Measurements from ENCODE around the gene RPL35A. TPM values are rescaled to one million over a fixed set of nuclear protein-coding genes. Genes with fewer than 3 reads are reported as not detected.
A peak's percentile ranks its signal among the peaks of the same experiment; 100 is the strongest.

The RPL35A gene
- total RNA-seq (2011; cell fraction: chromatin; rRNA removed; ENCODE audit: low replicate concordance): 205 and 265 TPM in 2 replicates
- 160 and 166 TPM in 2 replicates for total RNA-seq (2011; cell fraction: nucleolus; rRNA removed)
- 355 and 545 TPM in 2 replicates for total RNA-seq (2011; cell fraction: nucleoplasm; rRNA removed)
- total RNA-seq (2014; rRNA removed): 998 and 1,475 TPM in 2 replicates
- 2,429 and 2,625 TPM in 2 replicates for total RNA-seq (2014; rRNA removed; fragmentation: Illumina TruSeq; extraction: Trizol)
- total RNA-seq (2015; rRNA removed; fragmentation: Illumina TruSeq; extraction: Trizol): 1,966 and 2,155 TPM in 2 replicates
- 1,574 and 1,710 TPM in 2 replicates for total RNA-seq (2021)
- 1,725 and 2,163 TPM in 2 replicates for polyA plus RNA-seq (2011; rRNA removed)
- 410 and 873 TPM in 2 replicates for polyA plus RNA-seq (2011; cell fraction: cytosol; rRNA removed)
- polyA plus RNA-seq (2011; cell fraction: nucleus; rRNA removed): 282 and 691 TPM in 2 replicates
- polyA plus RNA-seq (2012): 2,790 and 3,257 TPM in 2 replicates
- 2,519 and 2,591 TPM in 2 replicates for polyA plus RNA-seq (2014; fragmentation: Illumina TruSeq; extraction: Trizol)
- polyA plus RNA-seq (2014; fragmentation: Nextera tagmentation; extraction: Ambion mirVana): 1,000 to 10,000 TPM; 2,367 to 2,942 TPM
- polyA plus RNA-seq (2014; rRNA removed): 2,582 and 2,839 TPM in 2 replicates
- 454 and 610 TPM in 2 replicates for polyA minus RNA-seq (2011; rRNA and poly(A)+ RNA removed)
- 278 and 319 TPM in 2 replicates for polyA minus RNA-seq (2011; cell fraction: cytosol; rRNA and poly(A)+ RNA removed)
- 49.8 and 108 TPM in 2 replicates for polyA minus RNA-seq (2011; cell fraction: nucleus; rRNA and poly(A)+ RNA removed)
- Bru-seq, nascent RNA: percentile 99 among the genes with signal in this experiment
- BruChase-seq, experiment 1, labeled RNA remaining after a 2-hour chase: percentile 99 among the genes with signal in this experiment
- percentile 99 among the genes with signal in this experiment for BruChase-seq, experiment 2, labeled RNA remaining after a 6-hour chase
- long read RNA-seq, experiment 1, transcript RPL35A-206 (5 exons, 1,444 nt): major isoform, 1,468 of 2,826 reads
- long read RNA-seq, experiment 1, transcript RPL35A-207 (2 exons, 687 nt): minor isoform, 889 of 2,826 reads
- long read RNA-seq, experiment 1, transcript RPL35A-202 (5 exons, 442 nt): minor isoform, 10 of 2,826 reads
- long read RNA-seq, experiment 1, transcript RPL35A-205 (5 exons, 553 nt): minor isoform, 169 of 2,826 reads
- long read RNA-seq, experiment 1, partial matches to known transcripts: 267 of 2,826 reads
- long read RNA-seq, experiment 1, other reads (novel, unspliced or antisense): 22 of 2,826 reads
- long read RNA-seq, experiment 2, transcript RPL35A-206 (5 exons, 1,444 nt): major isoform, 715 of 1,458 reads
- long read RNA-seq, experiment 2, transcript RPL35A-205 (5 exons, 553 nt): minor isoform, 58 of 1,458 reads
- long read RNA-seq, experiment 2, transcript RPL35A-207 (2 exons, 687 nt): minor isoform, 7 of 1,458 reads
- long read RNA-seq, experiment 2, partial matches to known transcripts: 639 of 1,458 reads
- long read RNA-seq, experiment 2, other reads (novel, unspliced or antisense): 35 of 1,458 reads
- long read RNA-seq, experiment 3, transcript RPL35A-208 (4 exons, 677 nt): minor isoform, 31 of 2,651 reads
- long read RNA-seq, experiment 3, transcript RPL35A-202 (5 exons, 442 nt): minor isoform, 10 of 2,651 reads
- long read RNA-seq, experiment 3, transcript RPL35A-206 (5 exons, 1,444 nt): major isoform, 2,140 of 2,651 reads
- long read RNA-seq, experiment 3, transcript RPL35A-205 (5 exons, 553 nt): minor isoform, 104 of 2,651 reads
- long read RNA-seq, experiment 3, partial matches to known transcripts: 312 of 2,651 reads
- long read RNA-seq, experiment 3, other reads (novel, unspliced or antisense): 54 of 2,651 reads

DNA sequence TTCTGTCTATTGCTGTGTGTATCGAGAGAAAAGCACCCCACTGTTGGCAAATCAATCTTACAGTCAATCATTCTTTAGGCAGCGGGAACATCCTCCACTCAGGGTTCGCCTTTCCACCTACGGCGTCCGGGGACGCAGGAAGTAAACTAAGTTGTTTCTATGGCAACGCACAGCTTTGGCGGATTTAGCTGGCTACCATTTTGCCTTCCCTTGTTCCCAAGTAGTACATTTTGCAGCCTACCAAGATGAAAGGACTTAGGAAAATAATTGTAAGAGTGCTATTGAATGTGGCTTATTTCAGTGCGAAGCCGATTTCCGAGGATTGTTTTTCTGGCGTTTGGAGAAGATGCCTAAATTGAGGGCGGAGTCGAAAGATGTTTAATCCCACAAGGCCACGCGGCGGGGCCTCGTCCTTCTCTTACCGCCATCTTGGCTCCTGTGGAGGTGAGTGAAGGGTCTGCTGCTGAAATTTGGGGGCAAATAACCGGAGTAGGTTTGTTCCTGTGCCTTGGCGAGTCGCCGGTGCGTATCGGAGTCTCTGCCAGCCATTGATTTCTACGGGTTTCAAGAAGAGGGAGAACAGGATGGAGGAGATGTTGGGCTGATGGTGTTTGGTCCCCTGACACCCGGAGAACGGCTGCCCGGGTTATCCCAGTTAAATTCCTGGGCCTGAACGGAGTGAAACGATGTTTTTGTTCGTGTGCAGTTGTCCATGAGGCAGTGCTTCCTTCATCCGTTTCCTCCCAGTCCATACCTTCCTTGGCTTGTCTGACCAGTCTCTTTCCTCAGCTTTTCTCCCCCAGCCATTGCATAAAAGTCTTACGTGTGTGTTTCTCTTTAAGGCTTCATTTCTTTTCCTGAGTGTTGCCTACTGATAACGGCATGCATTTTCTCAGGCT is at the start of gene RPL35A:
Gene RPL35A (plus strand): TSS at position 413 of the 899 bp plus-strand sequence. CDS start 778 bp downstream, outside the sequence.
- no peaks in the 10 kb centered on the region for H3K27me3 ChIP-seq (ENCODE audit: control insufficient read depth in 2 of 2, insufficient read depth in 2 of 2, low read length in 2 of 2)
- FAIRE-seq (peak; percentile 99), ATAC-seq (peak; percentile 82), DNase-seq (ENCODE audit: extremely low read depth in 1 of 4, low spot score in 3 of 4) (peak; percentile 75 to 95 (median 80))
- peak within 1 kb of the TSS; percentile 97 for H2AFZ ChIP-seq (ENCODE audit: low read depth, low read length)
- CTCF ChIA-PET (ENCODE audit: low intra/inter-chr PET ratio): no interaction called here
- peaks cover 18 to 22% of the 10 kb centered on the region in 2 experiments; a peak in 4 of 5 replicates for H3K4me1 ChIP-seq (replicated peaks in 1 of 2; ENCODE audit: control insufficient read depth in 2 of 2, insufficient read depth in 2 of 2, low read length in 2 of 2)
- WGBS (ENCODE audit: insufficient coverage, low coverage, missing lambda C conversion rate): under 1% methylated on average over 36 of the region's 36 CpGs
- H4K20me1 ChIP-seq (replicated peaks; ENCODE audit: control insufficient read depth, insufficient read depth, low read length): peaks cover 11% of the 10 kb centered on the region; the same call in 1 of the 2 replicates
- peak within 1 kb of the TSS; percentile 98 for H3K27ac ChIP-seq (ENCODE audit: extremely low read depth, low read depth, low read length)
- peak within 1 kb of the TSS; percentile 98 for H3K4me2 ChIP-seq (ENCODE audit: insufficient read depth, low read length)
- no peaks in the 10 kb centered on the region for H3K9me1 ChIP-seq (ENCODE audit: control insufficient read depth, insufficient read depth, low read length)
- peak within 1 kb of the TSS; percentile 88 to 99 for H3K9ac ChIP-seq (ENCODE audit: insufficient read depth in 1 of 2, low read depth in 2 of 2, low read length in 2 of 2)
- peaks cover 47% of the 10 kb centered on the region for H3K36me3 ChIP-seq (ENCODE audit: control insufficient read depth, insufficient read depth, low read length)
- peak within 1 kb of the TSS; percentile 86 for H3K4me3 ChIP-seq
- H3K9me3 ChIP-seq (replicated peaks; ENCODE audit: control insufficient read depth, insufficient read depth, low read depth, low read length): no peaks in the 10 kb centered on the region
- in situ Hi-C loops (cut with MboI): no loop called here
- POLR2A ChIA-PET: interaction anchor here (0.6 to 3.1 kb wide), 13 partner anchors 8 to 139 kb away, joined by 3 to 16 read pairs (median 4); a partner anchor contains a TSS
- TSS peak; percentile 72 for BruUV-seq (replicated peaks)
- H3K79me2 ChIP-seq (ENCODE audit: control insufficient read depth, insufficient read depth, low read length): peaks cover 51% of the 10 kb centered on the region
- intact Hi-C loops (cut with micrococcal nuclease): loop anchor here (1.0 to 10.0 kb wide), 2 partner anchors 10 to 215 kb away; partner anchors contain the start of genes LMLN and RUBCN
- peak; percentile 99 for TF ChIP-seq SUPT5H (IDR thresholded peaks at IDR 0.05)
- TF ChIP-seq LARP7 (IDR thresholded peaks at IDR 0.05): peak; percentile 11; the same call in 1 of the 2 replicates
- no peak for TF ChIP-seq FOS (IDR thresholded peaks at IDR 0.05; ENCODE audit: extremely low read depth, insufficient read length)
- TF ChIP-seq, protein P1, sequence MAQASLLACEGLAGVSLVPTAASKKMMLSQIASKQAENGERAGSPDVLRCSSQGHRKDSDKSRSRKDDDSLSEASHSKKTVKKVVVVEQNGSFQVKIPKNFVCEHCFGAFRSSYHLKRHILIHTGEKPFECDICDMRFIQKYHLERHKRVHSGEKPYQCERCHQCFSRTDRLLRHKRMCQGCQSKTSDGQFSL (CRISPR knock-in tag; IDR thresholded peaks at IDR 0.05): no peak
- TF ChIP-seq, protein P1 (tag; IDR thresholded peaks at IDR 0.05): no peak
- no peak for TF ChIP-seq FOXA1 (IDR thresholded peaks at IDR 0.05; ENCODE audit: borderline replicate concordance)
- no peak for TF ChIP-seq RERE (CRISPR knock-in tag; IDR thresholded peaks at IDR 0.05; ENCODE audit: borderline replicate concordance)

Data from K562 (cell line).